Esophagus squamous epithelium (tissue), 5 donors: Measurements from ENCODE around the gene PPFIA2. TPM values are rescaled to one million over a fixed set of nuclear protein-coding genes. Genes with fewer than 3 reads are reported as not detected.

Experiments used
- DNase-seq: peaks from one replicate; lab custom pipeline; 2025; lab: John Stamatoyannopoulos, UW
- H3K27ac ChIP-seq, 4 donors: fragments of 200-600 bp; sonication (generic); one replicate each; pipeline ENCODE4 v1.5.1; 2016 to 2019; ENCODE audit warnings: mild to moderate bottlenecking in 1 of 4
- H3K27me3 ChIP-seq, 4 donors: fragments of 200-600 bp; sonication (generic); 1 replicate in 3 of 4; 2 replicates in 1 of 4; pipeline versions ENCODE4 v1.5.1 to v1.6.0; 2017 to 2021; ENCODE audit warnings: antibody characterized with exemption in 1 of 4
- H3K36me3 ChIP-seq, 3 donors: fragments of 200-600 bp; sonication (generic); one replicate each; pipeline ENCODE4 v1.5.1; 2016 to 2019
- H3K4me1 ChIP-seq, 3 donors: fragments of 200-600 bp; sonication (generic); one replicate each; pipeline ENCODE4 v1.5.1; 2017 to 2019
- H3K4me3 ChIP-seq, 4 donors: fragments of 200-600 bp; sonication (generic); 1 replicate in 3 of 4; 2 replicates in 1 of 4; pipeline ENCODE4 v1.5.1; 2016 to 2019; ENCODE audit warnings: mild to moderate bottlenecking in 2 of 4, moderate library complexity in 1 of 4
- H3K9me3 ChIP-seq, 3 donors: fragments of 200-600 bp; sonication (generic); one replicate each; pipeline ENCODE4 v1.5.1; 2016 to 2019
- POLR2A ChIP-seq, 4 donors: fragments of 450-650 bp; IDR thresholded peaks; one replicate each; pipeline ENCODE4 v1.6.1; 2017; ENCODE audit warnings: antibody characterized with exemption in 4 of 4, mild to moderate bottlenecking in 4 of 4, moderate library complexity in 3 of 4
- WGBS, 2 donors: methylation state at CpG; one replicate each; pipeline ENCODE4 v1.1.5; 2018; 5-methylcytosine and 5-hydroxymethylcytosine counted together
- intact Hi-C: fragments of 100-400 bp; cut with DNase I; formaldehyde crosslinking; loops from one replicate; pipeline ENCODE4 v1.15.0; 2022
- total RNA-seq, 4 donors: library from RNA; depleted of rRNA; stranded (reverse); fragments of >200 nt; gene quantifications; one replicate each; pipeline ENCODE4 v1.1.0, GENCODE V29; 2016
- TF ChIP-seq, protein P1 (sequence below), 6 experiments: fragments of 450-650 bp in 4 of 6; fragments of 200-600 bp in 2 of 6; sonication (generic) in 2 of 6; IDR thresholded peaks; one replicate each; pipeline ENCODE4 v1.5.1; 2016 to 2019; ENCODE audit warnings: antibody characterized with exemption in 6 of 6, mild to moderate bottlenecking in 4 of 6, moderate library complexity in 4 of 6
- donor health status: DM: yes; HTN: yes; CAD: no.

PPFIA2 gene
- total RNA-seq = 1 to 10 TPM in 1 of 4 donors, under 1 TPM in 3; 0.31 to 2.3 (median 0.55) TPM

- peak within 1 kb of the TSS in 1 of 4 donors; percentile 21 for H3K27ac ChIP-seq
- peaks cover 0 to 18% (median 5%) of the 10 kb centered on the region in 3 donors for H3K4me1 ChIP-seq
- peaks cover 0 to 27% (median 0%) of the 10 kb centered on the region in 4 donors for H3K27me3 ChIP-seq
- intact Hi-C loops = no loop called here
- no peaks in the 10 kb centered on the region for H3K9me3 ChIP-seq
- no peak for DNase-seq
- WGBS, 2 donors = 6 to 11% methylated on average over 24 to 27 of the region's 34 CpGs
- H3K4me3 ChIP-seq = peak within 1 kb of the TSS; percentile 16 to 65 (median 45)
- no peaks in the 10 kb centered on the region for H3K36me3 ChIP-seq
- TF ChIP-seq, protein P1, sequence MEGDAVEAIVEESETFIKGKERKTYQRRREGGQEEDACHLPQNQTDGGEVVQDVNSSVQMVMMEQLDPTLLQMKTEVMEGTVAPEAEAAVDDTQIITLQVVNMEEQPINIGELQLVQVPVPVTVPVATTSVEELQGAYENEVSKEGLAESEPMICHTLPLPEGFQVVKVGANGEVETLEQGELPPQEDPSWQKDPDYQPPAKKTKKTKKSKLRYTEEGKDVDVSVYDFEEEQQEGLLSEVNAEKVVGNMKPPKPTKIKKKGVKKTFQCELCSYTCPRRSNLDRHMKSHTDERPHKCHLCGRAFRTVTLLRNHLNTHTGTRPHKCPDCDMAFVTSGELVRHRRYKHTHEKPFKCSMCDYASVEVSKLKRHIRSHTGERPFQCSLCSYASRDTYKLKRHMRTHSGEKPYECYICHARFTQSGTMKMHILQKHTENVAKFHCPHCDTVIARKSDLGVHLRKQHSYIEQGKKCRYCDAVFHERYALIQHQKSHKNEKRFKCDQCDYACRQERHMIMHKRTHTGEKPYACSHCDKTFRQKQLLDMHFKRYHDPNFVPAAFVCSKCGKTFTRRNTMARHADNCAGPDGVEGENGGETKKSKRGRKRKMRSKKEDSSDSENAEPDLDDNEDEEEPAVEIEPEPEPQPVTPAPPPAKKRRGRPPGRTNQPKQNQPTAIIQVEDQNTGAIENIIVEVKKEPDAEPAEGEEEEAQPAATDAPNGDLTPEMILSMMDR (IDR thresholded peaks at IDR 0.05) = no peak
- TF ChIP-seq POLR2A (IDR thresholded peaks at IDR 0.05) = no peak
These were observed at the start of gene PPFIA2 for GRCh38 chr12:81759190-81760051. Gene PPFIA2, minus strand, starts transcription at chr12:81759350.

GRCh38 chr12:81800298-81801148 lies 41.4 kb upstream of the PPFIA2 start:
- no peak for DNase-seq
- TF ChIP-seq, protein P1 (IDR thresholded peaks at IDR 0.05) = no peak
- TF ChIP-seq POLR2A (IDR thresholded peaks at IDR 0.05) = no peak
- Histone ChIP-seq H3K9me3 (no peaks in the 10 kb centered on the region), H3K4me1 (no peaks in the 10 kb centered on the region), H3K27me3 (no peaks in the 10 kb centered on the region), H3K4me3 (no peak overlapping the region), H3K36me3 (no peaks in the 10 kb centered on the region), H3K27ac (peak overlapping the region in 1 of 4 donors; percentile 52)
- WGBS, 2 donors = 60 to 63% methylated on average over 8 of the region's 8 CpGs
- intact Hi-C loops = no loop called here

GRCh38 chr12:81798294-81798693 lies 39.1 kb upstream of the PPFIA2 start:
- intact Hi-C loops = no loop called here
- no peak for DNase-seq
- H3K4me1 ChIP-seq = no peaks in the 10 kb centered on the region
- no peaks in the 10 kb centered on the region for H3K36me3 ChIP-seq
- no peak overlapping the region for H3K4me3 ChIP-seq
- no peak overlapping the region for H3K27ac ChIP-seq
- 49 to 63% methylated on average over 6 of the region's 6 CpGs for WGBS, 2 donors
- no peaks in the 10 kb centered on the region for H3K9me3 ChIP-seq
- no peaks in the 10 kb centered on the region for H3K27me3 ChIP-seq
- TF ChIP-seq, protein P1 (IDR thresholded peaks at IDR 0.05) = no peak
- TF ChIP-seq POLR2A (IDR thresholded peaks at IDR 0.05) = no peak

DNA sequence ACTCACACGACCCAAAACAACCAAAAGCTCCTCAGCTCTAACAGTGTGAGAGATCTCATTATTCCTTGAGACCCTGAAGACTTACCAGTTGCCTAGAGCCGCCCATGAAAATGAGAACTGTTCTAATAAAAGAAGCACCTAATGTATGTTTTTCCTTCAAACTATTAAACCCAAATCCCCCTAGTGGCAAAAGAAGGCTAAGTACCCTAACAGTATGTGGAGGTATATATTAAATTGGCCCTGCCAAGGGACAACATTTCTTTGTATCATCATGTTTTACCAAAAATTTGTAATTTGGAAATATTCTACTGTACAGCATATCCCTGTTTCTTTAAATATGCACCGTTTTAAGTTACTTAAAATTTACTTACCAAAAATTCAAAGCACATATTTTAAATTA lies 38.0 kb upstream of the PPFIA2 start:
- H3K27me3 ChIP-seq = no peaks in the 10 kb centered on the region
- no peaks in the 10 kb centered on the region for H3K36me3 ChIP-seq
- WGBS, 2 donors = 30 to 35% methylated on average over 3 of the region's 3 CpGs
- TF ChIP-seq, protein P1 (IDR thresholded peaks at IDR 0.05) = no peak
- no peak for TF ChIP-seq POLR2A (IDR thresholded peaks at IDR 0.05)
- H3K9me3 ChIP-seq = no peaks in the 10 kb centered on the region
- no peak overlapping the region for H3K27ac ChIP-seq
- intact Hi-C loops = no loop called here
- no peak overlapping the region for H3K4me3 ChIP-seq
- H3K4me1 ChIP-seq = no peaks in the 10 kb centered on the region
- no peak for DNase-seq
